ENCODE measurements around the gene ROS1.
"Not testable (repeated sequence)": the region's sequence is repeated elsewhere in the genome, so short reads cannot be mapped to it uniquely, and the experiment has no call there.

Gene ROS1

DNA sequence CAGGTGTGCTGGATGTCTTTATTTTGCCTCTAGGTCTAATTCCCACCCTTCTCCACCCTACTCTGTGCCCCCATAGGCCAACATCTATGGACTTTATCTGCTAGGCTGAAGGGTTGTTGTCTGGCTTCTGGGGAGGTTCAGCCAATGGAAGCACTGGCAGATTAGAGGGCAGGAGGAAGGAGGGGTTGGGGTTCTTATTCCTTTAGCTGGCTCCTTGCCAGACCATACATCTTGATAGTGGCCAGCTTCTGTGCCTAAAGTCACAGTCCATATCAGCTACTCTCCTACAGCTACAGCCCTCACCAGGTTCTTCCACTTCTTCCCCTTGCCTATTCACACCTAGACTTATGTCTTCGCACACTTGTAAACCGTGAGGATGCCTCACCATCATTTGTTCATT, 41.1 kb downstream of the ROS1 start:
- no peaks in the 10 kb centered on the region for H3K9me3 ChIP-seq (ENCODE audit: control insufficient read depth, insufficient read depth, low read length)
- H3K9ac ChIP-seq (ENCODE audit: low read depth, low read length): no peak overlapping the region
- no peak overlapping the region for H3K27ac ChIP-seq (ENCODE audit: low read depth, low read length)
- H3K36me3 ChIP-seq (ENCODE audit: control insufficient read depth, insufficient read depth, low read length): no peaks in the 10 kb centered on the region
- H3K27me3 ChIP-seq (ENCODE audit: control insufficient read depth, insufficient read depth, low read length): no peaks in the 10 kb centered on the region
- no peak overlapping the region for H3K4me3 ChIP-seq (ENCODE audit: low read depth, low read length)
- no peaks in the 10 kb centered on the region for H3K4me1 ChIP-seq (ENCODE audit: control insufficient read depth, insufficient read depth, low read length)

DNA sequence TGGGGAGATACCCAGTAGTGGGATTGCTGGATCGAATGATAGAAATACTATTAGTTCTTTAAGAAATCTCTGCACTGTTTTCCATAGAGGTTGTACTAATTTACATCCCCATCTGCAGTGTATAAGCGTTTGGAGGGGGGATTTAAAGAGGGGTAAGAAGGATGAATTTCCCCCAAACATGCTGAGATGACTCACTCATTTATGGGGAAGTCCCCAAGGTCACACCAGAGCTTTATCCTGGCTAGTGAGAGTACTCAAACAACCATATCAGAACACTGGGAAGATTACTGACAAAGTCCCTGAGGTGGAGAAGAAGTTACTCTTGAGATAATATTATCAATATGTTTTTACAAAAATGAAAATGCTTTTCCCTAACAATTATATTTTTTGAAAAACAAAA, 44.0 kb downstream of the ROS1 start:
- H3K27ac ChIP-seq (ENCODE audit: low read depth, low read length): no peak overlapping the region
- no peaks in the 10 kb centered on the region for H3K9me3 ChIP-seq (ENCODE audit: control insufficient read depth, insufficient read depth, low read length)
- no peak overlapping the region for H3K4me3 ChIP-seq (ENCODE audit: low read depth, low read length)
- H3K36me3 ChIP-seq (ENCODE audit: control insufficient read depth, insufficient read depth, low read length): no peaks in the 10 kb centered on the region
- no peaks in the 10 kb centered on the region for H3K27me3 ChIP-seq (ENCODE audit: control insufficient read depth, insufficient read depth, low read length)
- H3K4me1 ChIP-seq (ENCODE audit: control insufficient read depth, insufficient read depth, low read length): no peaks in the 10 kb centered on the region
- no peak overlapping the region for H3K9ac ChIP-seq (ENCODE audit: low read depth, low read length)

DNA sequence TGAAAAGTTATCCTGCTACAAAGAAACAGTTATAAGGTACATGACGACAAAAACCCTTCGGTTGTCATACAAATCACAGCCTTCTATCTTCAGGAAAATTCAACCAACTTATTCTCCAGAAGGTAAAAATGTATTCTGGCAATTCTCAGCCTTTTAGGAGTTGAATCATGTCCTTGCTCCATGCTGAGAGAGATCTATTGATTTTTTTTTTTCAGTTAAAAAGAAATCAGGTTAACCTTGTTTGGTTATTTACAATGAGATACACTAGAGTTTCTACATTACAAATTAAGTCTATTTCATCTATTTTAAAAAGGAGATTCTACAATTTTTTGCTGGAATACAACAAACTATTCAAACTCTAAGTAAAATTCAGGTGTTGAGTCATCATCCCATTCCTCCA, 45.4 kb downstream of the ROS1 start:
- Histone ChIP-seq H3K27ac (ENCODE audit: low read depth, low read length) (no peak overlapping the region), H3K27me3 (ENCODE audit: control insufficient read depth, insufficient read depth, low read length) (no peaks in the 10 kb centered on the region), H3K9ac (ENCODE audit: low read depth, low read length) (no peak overlapping the region), H3K4me3 (ENCODE audit: low read depth, low read length) (no peak overlapping the region), H3K9me3 (ENCODE audit: control insufficient read depth, insufficient read depth, low read length) (no peaks in the 10 kb centered on the region), H3K36me3 (ENCODE audit: control insufficient read depth, insufficient read depth, low read length) (no peaks in the 10 kb centered on the region), H3K4me1 (ENCODE audit: control insufficient read depth, insufficient read depth, low read length) (no peaks in the 10 kb centered on the region)

DNA sequence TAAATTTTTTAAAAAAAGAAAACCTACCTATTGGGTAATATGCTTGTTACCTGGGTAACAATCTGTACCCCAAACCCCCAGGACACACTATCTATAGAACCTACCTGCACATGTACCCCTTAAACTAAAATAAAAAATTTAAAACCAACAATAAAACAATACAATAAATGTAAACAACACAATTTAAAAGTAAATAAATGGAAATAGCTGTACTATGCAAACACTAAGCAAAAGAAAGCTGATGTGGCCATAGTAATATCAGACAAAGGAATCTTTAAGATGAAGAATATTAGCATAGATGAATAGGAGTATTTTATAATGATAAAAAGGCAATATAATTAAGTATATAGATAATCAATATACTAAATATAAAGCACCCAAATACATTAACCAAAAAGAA, 50.3 kb downstream of the ROS1 start:
- Histone ChIP-seq H3K27me3 (ENCODE audit: control insufficient read depth, insufficient read depth, low read length) (no peaks in the 10 kb centered on the region), H3K27ac (ENCODE audit: low read depth, low read length) (no peak overlapping the region), H3K4me3 (ENCODE audit: low read depth, low read length) (no peak overlapping the region), H3K9ac (ENCODE audit: low read depth, low read length) (no peak overlapping the region), H3K36me3 (ENCODE audit: control insufficient read depth, insufficient read depth, low read length) (no peaks in the 10 kb centered on the region), H3K9me3 (ENCODE audit: control insufficient read depth, insufficient read depth, low read length) (peaks cover 4% of the 10 kb centered on the region; the same call in 1 of the 2 replicates), H3K4me1 (ENCODE audit: control insufficient read depth, insufficient read depth, low read length) (no peaks in the 10 kb centered on the region; the same call in 1 of the 2 replicates)

DNA sequence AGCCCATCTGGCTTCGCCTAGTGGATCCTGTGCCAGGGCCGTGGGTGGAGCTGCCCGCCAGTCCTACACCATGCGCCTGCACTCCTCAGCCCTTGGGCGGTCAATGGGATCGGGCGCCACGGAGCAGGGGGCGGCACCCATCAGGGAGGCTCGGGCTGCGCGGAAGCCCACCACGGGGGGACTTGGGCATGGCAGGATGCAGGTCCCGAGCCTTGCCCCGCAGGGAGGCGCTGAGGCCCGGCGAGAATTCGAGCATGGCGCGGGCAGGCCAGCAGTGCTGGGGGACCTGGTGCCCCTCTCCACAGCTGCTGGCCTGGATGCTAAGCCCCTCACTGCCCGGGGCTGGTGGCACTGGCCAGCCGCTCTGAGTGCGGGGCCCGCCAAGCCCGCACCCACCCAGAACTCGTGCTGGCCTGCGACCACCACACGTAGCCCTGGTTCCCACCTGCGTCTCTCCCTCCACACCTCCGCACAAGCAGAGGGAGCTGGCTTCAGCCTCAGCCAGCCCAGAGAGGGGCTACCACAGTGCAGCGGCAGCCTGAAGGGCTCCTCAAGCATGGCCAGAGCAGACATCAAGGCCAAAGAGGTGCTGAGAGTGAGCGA, 52.4 kb downstream of the ROS1 start:
- no peaks in the 10 kb centered on the region for H3K36me3 ChIP-seq (ENCODE audit: control insufficient read depth, insufficient read depth, low read length)
- H3K9ac ChIP-seq (ENCODE audit: low read depth, low read length): no peak overlapping the region
- H3K27ac ChIP-seq (ENCODE audit: low read depth, low read length): no peak overlapping the region
- H3K27me3 ChIP-seq (ENCODE audit: control insufficient read depth, insufficient read depth, low read length): no peaks in the 10 kb centered on the region
- no peak overlapping the region for H3K4me3 ChIP-seq (ENCODE audit: low read depth, low read length)
- no peaks in the 10 kb centered on the region; the same call in 1 of the 2 replicates for H3K4me1 ChIP-seq (ENCODE audit: control insufficient read depth, insufficient read depth, low read length)
- H3K9me3 ChIP-seq (ENCODE audit: control insufficient read depth, insufficient read depth, low read length): peaks cover 4% of the 10 kb centered on the region; the same call in 1 of the 2 replicates

DNA sequence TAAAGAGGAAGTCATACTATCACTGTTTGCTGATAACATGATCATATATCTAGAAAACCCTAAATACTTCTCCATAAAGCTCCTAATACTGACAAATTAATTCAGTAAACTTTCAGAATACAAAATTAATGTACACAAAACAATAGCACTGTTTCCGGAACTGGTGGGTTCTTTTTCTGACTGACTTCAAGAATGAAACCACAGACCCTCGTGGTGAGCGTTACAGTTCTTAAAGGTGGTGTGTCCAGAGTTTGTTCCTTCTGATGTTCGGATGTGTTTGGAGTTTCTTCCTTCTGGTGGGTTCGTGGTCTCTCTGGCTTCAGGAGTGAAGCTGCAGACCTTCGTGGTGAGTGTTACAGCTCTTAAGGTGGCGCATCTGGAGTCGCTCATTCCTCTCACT, 53.5 kb downstream of the ROS1 start:
- H3K9ac ChIP-seq (ENCODE audit: low read depth, low read length); H3K9me3 ChIP-seq (ENCODE audit: control insufficient read depth, insufficient read depth, low read length); H3K4me1 ChIP-seq (ENCODE audit: control insufficient read depth, insufficient read depth, low read length); H3K4me3 ChIP-seq (ENCODE audit: low read depth, low read length); H3K36me3 ChIP-seq (ENCODE audit: control insufficient read depth, insufficient read depth, low read length); H3K27ac ChIP-seq (ENCODE audit: low read depth, low read length); H3K27me3 ChIP-seq (ENCODE audit: control insufficient read depth, insufficient read depth, low read length): not testable (repeated sequence)

DNA sequence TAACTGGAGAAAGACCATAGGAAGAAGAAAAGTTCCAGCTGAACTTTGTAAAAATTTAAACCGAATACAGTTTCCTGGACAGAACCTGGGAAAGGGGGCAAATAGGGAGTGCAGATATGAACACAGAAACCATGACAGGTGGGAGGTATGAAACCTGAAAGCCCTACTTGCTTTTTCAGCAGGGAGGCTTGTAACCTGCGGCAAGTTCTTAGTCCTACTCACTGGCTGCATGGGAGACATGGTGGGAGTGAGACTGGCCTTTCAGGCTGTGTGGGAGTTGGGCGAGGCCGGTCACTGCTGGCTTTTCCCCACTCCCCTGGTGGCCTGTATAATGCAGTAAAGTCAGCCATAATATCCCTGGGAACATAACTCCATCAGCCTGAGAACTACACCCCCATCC, 54.2 kb downstream of the ROS1 start:
- peaks cover 4% of the 10 kb centered on the region; the same call in 1 of the 2 replicates for H3K9me3 ChIP-seq (ENCODE audit: control insufficient read depth, insufficient read depth, low read length)
- H3K4me3 ChIP-seq (ENCODE audit: low read depth, low read length): no peak overlapping the region
- no peak overlapping the region for H3K27ac ChIP-seq (ENCODE audit: low read depth, low read length)
- no peak overlapping the region for H3K9ac ChIP-seq (ENCODE audit: low read depth, low read length)
- H3K27me3 ChIP-seq (ENCODE audit: control insufficient read depth, insufficient read depth, low read length): no peaks in the 10 kb centered on the region
- no peaks in the 10 kb centered on the region; the same call in 1 of the 2 replicates for H3K4me1 ChIP-seq (ENCODE audit: control insufficient read depth, insufficient read depth, low read length)
- no peaks in the 10 kb centered on the region for H3K36me3 ChIP-seq (ENCODE audit: control insufficient read depth, insufficient read depth, low read length)

DNA sequence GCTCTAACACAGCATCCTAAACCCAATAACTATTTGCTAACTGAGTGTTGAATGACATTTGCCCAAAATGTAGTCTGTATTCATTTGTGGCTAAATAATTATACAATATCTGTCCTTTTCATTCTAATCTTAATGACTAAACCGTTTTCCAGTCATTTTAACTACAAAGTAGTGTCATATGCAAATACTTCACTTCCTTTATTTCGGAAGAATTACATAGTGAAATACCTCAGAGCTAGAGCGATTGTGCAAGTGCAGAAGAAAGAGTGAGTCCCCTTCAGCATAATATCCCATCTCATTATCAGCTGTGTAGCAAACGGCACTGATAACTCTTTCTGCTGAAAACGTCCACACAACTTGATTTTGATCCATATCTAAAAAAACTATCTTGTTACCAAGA, 66.2 kb downstream of the ROS1 start:
- Histone ChIP-seq H3K4me3 (ENCODE audit: low read depth, low read length) (no peak overlapping the region), H3K27ac (ENCODE audit: low read depth, low read length) (no peak overlapping the region), H3K9ac (ENCODE audit: low read depth, low read length) (no peak overlapping the region), H3K27me3 (ENCODE audit: control insufficient read depth, insufficient read depth, low read length) (no peaks in the 10 kb centered on the region), H3K9me3 (ENCODE audit: control insufficient read depth, insufficient read depth, low read length) (no peaks in the 10 kb centered on the region), H3K36me3 (ENCODE audit: control insufficient read depth, insufficient read depth, low read length) (no peaks in the 10 kb centered on the region), H3K4me1 (ENCODE audit: control insufficient read depth, insufficient read depth, low read length) (no peaks in the 10 kb centered on the region)

DNA sequence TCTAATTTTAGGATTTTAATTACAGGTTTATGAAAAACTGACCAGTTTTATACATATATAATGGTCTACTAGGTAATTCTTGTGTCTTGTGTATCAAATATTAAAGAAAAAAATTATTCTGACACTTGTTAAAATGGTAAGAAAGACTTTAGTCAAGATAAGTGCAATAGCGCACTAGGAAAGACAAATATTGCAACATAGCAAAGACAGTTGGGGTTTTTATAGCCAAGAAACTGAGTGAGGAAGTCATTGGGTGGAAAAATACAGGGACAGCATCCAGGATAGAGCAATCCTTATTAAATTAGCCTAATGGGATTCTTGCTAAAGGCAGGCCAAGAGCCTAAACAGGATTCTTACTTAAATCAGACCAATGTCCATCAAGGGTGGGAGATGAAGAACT, 71.1 kb downstream of the ROS1 start:
- Histone ChIP-seq H3K4me1 (ENCODE audit: control insufficient read depth, insufficient read depth, low read length) (no peaks in the 10 kb centered on the region), H3K36me3 (ENCODE audit: control insufficient read depth, insufficient read depth, low read length) (no peaks in the 10 kb centered on the region), H3K27ac (ENCODE audit: low read depth, low read length) (no peak overlapping the region), H3K9ac (ENCODE audit: low read depth, low read length) (no peak overlapping the region), H3K27me3 (ENCODE audit: control insufficient read depth, insufficient read depth, low read length) (no peaks in the 10 kb centered on the region), H3K9me3 (ENCODE audit: control insufficient read depth, insufficient read depth, low read length) (no peaks in the 10 kb centered on the region), H3K4me3 (ENCODE audit: low read depth, low read length) (no peak overlapping the region)

DNA sequence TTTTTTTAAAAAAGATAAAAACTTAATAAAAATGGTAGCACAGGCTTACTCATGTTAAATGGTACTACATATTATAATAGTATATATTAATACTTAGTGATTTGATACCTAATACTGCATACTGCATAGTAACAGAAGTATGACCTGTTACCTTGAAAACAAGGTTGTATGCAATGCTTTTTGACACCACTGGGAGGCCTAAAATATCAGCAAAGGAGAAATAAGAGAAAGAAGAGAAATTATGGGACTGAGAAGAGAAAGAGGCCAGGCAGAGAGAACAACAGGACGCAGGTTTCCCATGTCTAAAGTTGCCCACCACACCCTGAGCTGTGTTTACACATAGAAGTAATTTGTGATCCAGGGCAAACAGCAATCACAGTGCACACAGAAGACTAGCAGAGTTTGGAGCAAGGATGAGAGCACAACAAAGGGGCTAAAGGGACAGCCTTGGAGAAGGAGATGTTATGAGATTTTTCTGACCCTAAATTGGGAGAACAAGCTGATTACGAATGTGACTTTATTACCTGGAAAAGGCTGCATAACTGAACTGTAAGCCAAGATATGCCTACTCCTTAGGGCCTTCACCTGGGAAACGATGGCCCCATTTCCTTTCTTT, 73.2 kb downstream of the ROS1 start:
- Histone ChIP-seq H3K27ac (ENCODE audit: low read depth, low read length) (no peak overlapping the region), H3K4me3 (ENCODE audit: low read depth, low read length) (no peak overlapping the region), H3K9ac (ENCODE audit: low read depth, low read length) (no peak overlapping the region), H3K9me3 (ENCODE audit: control insufficient read depth, insufficient read depth, low read length) (no peaks in the 10 kb centered on the region), H3K27me3 (ENCODE audit: control insufficient read depth, insufficient read depth, low read length) (no peaks in the 10 kb centered on the region), H3K4me1 (ENCODE audit: control insufficient read depth, insufficient read depth, low read length) (no peaks in the 10 kb centered on the region), H3K36me3 (ENCODE audit: control insufficient read depth, insufficient read depth, low read length) (no peaks in the 10 kb centered on the region)

DNA sequence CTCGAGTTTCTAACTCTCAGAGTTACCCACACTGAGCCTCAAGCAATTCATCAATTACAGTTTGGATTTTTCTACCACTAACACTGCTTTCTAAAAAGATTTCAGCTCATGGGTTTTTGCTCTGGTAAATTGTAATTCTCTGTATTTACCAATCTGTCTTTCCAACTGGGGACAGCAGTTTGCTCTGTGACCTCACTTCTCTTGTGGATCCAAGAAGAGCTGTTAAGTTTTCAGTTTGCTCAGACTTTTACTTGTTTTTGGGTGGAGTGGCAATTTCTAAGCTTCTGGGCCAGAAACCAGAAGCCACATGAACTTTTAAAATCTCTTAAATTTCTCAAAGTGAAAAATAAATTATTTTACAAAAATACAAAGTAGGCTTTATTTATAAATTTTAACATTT, 74.2 kb downstream of the ROS1 start:
- H3K27ac ChIP-seq (ENCODE audit: low read depth, low read length): no peak overlapping the region

More for the DNA sequence above, 74.2 kb downstream of the ROS1 start:
- no peak overlapping the region for H3K9ac ChIP-seq (ENCODE audit: low read depth, low read length)
- H3K27me3 ChIP-seq (ENCODE audit: control insufficient read depth, insufficient read depth, low read length): no peaks in the 10 kb centered on the region
- no peaks in the 10 kb centered on the region for H3K4me1 ChIP-seq (ENCODE audit: control insufficient read depth, insufficient read depth, low read length)
- no peak overlapping the region for H3K4me3 ChIP-seq (ENCODE audit: low read depth, low read length)
- no peaks in the 10 kb centered on the region for H3K9me3 ChIP-seq (ENCODE audit: control insufficient read depth, insufficient read depth, low read length)
- no peaks in the 10 kb centered on the region for H3K36me3 ChIP-seq (ENCODE audit: control insufficient read depth, insufficient read depth, low read length)
